Progenitor cell of endocrine pancreas (in vitro differentiated cells): ENCODE measurements around the gene HCN2. TPM values are rescaled to one million over a fixed set of nuclear protein-coding genes. Genes with fewer than 3 reads are reported as not detected.

ENCODE experiments used
- DNase-seq: peaks from one replicate; pipeline ENCODE4 v3.0.0; 2021; ENCODE audit warnings: low spot score; ENCODE audit not compliant: unreplicated experiment
- H3K27ac Mint-ChIP-seq: 2 replicates; pipeline ENCODE4 v1.8.0; 2021; ENCODE audit warnings: mild to moderate bottlenecking, moderate library complexity, mixed read lengths
- H3K27me3 Mint-ChIP-seq: 2 replicates; pipeline ENCODE4 v1.8.0; 2021; ENCODE audit warnings: mixed read lengths
- H3K36me3 Mint-ChIP-seq: 2 replicates; pipeline ENCODE4 v1.8.0; 2022; ENCODE audit warnings: mixed read lengths; ENCODE audit not compliant: insufficient read depth
- H3K4me1 Mint-ChIP-seq: 2 replicates; pipeline ENCODE4 v1.8.0; 2021; ENCODE audit warnings: low read depth, mixed read lengths
- H3K4me3 Mint-ChIP-seq: 2 replicates; pipeline ENCODE4 v1.8.0; 2021; ENCODE audit warnings: low read depth, mild to moderate bottlenecking, moderate library complexity, mixed read lengths
- H3K9me3 Mint-ChIP-seq: 2 replicates; pipeline ENCODE4 v1.8.0; 2021; ENCODE audit warnings: low read depth, mixed read lengths
- total RNA-seq: library from RNA; stranded (reverse); gene quantifications from 2 replicates; pipeline ENCODE4 v1.2.1, GENCODE V29; 2021
- TF ChIP-seq, protein P1 (sequence below): fragments of 200-600 bp; sonication (generic); IDR thresholded peaks from one replicate; pipeline ENCODE4 v1.5.0; 2021; ENCODE audit warnings: antibody characterized with exemption, mild to moderate bottlenecking; ENCODE audit not compliant: unreplicated experiment

Gene HCN2
- total RNA-seq, 1 donor from 2014 or later: 0.34 TPM

DNA sequence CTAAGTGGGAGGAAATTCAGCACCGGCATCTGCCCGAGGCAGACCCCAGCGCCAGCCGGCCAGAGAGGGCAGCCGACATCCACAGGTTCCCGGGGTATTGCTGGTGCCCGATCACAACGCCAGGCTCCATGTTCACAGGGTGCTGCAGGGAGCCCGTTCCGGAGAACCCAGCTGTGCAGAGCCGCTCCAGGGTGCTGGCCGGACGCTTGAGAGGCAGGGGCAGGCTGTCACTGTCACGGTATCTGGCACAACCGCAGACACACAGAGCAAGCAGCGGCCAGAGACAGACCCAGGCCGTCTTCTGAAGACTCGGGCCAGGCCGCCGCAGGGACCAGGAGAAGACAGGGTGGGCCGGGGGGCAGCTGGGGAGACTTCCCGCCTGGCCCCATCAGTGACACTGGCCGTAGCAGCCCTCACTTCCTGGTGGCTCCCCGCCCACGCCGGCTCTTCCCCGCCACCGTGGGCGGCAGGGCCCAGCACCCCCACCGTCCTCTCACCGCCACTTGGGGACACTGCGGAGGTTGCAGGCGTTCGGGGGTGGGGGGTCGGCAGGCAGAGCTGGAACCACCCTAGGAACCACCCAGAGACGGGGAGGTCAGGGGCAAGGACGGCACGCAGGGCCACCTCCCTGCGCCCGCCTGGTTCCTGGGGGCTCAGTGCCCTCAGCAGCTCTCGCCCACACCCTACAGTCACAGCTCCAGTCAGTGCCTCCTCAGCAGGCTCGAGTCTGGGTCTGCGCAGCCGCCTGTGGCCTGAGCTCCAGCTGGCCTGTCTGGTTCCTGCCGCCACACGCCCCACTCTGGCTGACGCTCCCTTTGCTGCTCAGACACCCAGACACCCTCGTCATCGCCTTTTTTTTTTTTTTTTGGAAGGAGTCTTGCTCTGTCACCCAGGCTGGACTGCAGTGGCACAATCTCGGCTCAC is 69.5 kb downstream of the HCN2 start:
- H3K9me3 Mint-ChIP-seq: no peaks in the 10 kb centered on the region
- no peak overlapping the region for H3K4me3 Mint-ChIP-seq
- H3K27ac Mint-ChIP-seq: no peak overlapping the region
- H3K4me1 Mint-ChIP-seq: peaks cover 18% of the 10 kb centered on the region
- TF ChIP-seq, protein P1, sequence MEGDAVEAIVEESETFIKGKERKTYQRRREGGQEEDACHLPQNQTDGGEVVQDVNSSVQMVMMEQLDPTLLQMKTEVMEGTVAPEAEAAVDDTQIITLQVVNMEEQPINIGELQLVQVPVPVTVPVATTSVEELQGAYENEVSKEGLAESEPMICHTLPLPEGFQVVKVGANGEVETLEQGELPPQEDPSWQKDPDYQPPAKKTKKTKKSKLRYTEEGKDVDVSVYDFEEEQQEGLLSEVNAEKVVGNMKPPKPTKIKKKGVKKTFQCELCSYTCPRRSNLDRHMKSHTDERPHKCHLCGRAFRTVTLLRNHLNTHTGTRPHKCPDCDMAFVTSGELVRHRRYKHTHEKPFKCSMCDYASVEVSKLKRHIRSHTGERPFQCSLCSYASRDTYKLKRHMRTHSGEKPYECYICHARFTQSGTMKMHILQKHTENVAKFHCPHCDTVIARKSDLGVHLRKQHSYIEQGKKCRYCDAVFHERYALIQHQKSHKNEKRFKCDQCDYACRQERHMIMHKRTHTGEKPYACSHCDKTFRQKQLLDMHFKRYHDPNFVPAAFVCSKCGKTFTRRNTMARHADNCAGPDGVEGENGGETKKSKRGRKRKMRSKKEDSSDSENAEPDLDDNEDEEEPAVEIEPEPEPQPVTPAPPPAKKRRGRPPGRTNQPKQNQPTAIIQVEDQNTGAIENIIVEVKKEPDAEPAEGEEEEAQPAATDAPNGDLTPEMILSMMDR: no peak
- H3K36me3 Mint-ChIP-seq: no peaks in the 10 kb centered on the region
- H3K27me3 Mint-ChIP-seq: no peaks in the 10 kb centered on the region
- no peak for DNase-seq

DNA sequence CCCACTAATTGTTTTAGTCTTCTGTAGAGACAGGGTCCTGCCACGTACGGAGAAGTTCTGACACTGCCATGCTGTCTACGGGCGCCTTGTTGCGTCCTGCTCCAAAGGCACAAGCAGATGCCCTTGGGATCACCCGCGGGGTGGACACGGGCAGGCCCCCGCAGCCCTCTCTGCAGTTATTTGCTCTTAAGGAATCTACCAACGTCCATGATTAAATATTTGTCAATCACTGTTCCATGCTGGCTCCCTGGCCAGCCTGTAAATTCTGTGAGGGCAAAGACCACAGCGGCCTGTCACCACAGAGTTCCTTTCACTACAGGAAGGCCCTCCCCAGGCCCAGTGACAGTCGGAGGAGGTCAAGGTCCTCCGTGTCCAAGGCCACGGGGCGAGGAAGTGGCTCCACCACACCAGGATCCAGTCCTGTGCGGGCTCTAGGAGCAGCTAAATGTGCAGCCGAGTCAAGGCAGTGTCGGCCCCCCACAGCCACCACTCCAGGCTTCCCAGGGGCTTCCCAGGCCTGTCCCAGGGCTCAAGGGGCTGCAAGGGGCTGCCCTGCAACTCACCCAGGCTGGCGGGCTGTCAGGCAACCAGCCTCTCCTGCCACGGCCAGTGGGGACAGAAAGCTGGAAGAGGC is 71.2 kb downstream of the HCN2 start:
- TF ChIP-seq, protein P1: no peak
- Mint-ChIP-seq H3K27me3 (no peaks in the 10 kb centered on the region), H3K36me3 (no peaks in the 10 kb centered on the region)

DNA sequence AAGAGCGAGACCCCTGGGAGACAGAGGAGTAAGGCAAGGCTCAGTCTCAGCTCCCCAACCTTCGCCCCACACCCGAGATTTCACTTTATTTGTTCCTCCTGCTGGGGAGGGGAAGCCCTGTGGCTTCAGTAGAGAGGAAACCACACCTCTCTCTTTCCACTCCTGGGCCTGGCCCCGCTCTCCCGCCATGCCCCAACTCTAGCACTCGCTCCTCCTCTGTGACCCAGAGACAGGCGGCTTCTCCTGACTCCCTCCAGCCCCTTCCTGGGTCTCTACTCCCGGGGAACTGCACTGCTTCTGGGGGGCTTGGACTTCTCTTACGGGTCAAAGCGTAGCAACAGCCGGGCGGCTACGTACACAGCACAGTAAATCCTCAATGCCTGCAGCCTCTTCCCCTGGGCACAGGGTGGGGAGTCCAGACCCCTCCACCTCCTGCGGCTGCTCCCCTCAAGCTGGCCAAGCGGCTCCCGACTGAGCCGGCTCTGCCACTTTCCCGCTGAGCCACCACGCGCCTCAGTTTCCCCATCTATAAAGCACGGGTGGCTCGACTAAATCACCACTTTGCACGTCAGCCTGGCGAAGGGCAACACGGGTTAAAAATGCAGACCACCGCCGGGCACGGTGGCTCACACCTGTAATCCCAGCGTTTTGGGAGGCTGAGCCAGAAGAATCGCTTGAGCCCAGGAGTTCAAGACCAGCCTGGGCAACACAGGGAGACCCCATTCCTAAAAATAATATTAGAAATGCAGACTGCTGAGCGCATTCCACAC is 71.9 kb downstream of the HCN2 start:
- no peaks in the 10 kb centered on the region for H3K27me3 Mint-ChIP-seq

More for the DNA sequence above, 71.2 kb downstream of the HCN2 start:
- no peak for DNase-seq
- Mint-ChIP-seq H3K4me1 (peaks cover 18% of the 10 kb centered on the region), H3K4me3 (peak overlapping the region; percentile 74), H3K27ac (peak overlapping the region; percentile 92), H3K9me3 (no peaks in the 10 kb centered on the region)

DNA sequence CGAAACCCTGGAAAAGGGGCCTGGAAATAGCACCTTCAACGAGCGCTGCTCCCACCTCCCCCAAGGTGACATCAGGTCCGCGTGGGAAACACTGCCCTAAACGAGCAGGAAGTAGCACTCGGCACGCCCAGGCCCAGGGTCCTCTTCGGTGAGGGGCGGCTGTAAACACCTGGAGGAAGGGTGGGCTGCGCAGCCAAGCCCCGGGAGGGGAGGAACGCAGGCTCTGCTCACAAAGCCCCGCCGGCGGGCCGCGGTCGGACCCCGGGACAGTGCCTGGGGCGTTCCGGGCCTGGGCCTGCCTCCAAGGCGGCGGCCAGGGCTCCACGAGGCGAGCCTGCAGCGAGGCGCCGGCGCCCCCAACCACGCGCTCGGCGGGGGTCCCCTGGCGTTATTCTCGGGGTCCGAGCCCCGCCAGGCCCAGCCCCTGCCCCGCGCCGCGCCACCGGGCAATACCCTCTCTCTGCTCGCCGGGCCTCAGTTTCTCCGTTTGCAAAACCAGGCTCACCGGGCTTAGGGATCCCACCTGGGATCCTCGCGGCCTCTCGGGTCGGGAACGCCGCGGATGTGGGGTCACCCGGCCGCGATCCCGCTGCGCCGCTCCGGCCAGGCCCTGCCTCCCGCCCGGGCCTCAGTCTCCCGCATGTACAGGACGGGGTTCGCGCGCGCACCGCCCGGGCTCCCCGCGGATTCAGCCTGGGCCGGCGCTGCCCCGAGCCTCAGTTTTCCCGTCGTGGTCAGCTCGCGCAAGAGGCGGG is 72.7 kb downstream of the HCN2 start:
- Mint-ChIP-seq H3K27ac (peak overlapping the region; percentile 92), H3K27me3 (no peaks in the 10 kb centered on the region), H3K9me3 (no peaks in the 10 kb centered on the region), H3K4me1 (peaks cover 18% of the 10 kb centered on the region), H3K4me3 (peak overlapping the region; percentile 74), H3K36me3 (no peaks in the 10 kb centered on the region)
- TF ChIP-seq, protein P1: no peak
- DNase-seq: no peak

More for the DNA sequence above, 71.9 kb downstream of the HCN2 start:
- Mint-ChIP-seq H3K4me3 (peak overlapping the region; percentile 74), H3K4me1 (peaks cover 18% of the 10 kb centered on the region), H3K36me3 (no peaks in the 10 kb centered on the region), H3K27ac (peak overlapping the region; percentile 92), H3K9me3 (no peaks in the 10 kb centered on the region)
- DNase-seq: no peak
- TF ChIP-seq, protein P1: no peak
